Hepatocyte (in vitro differentiated cells): Measurements from ENCODE around the gene CCL28.

Source experiments
- EZH2 ChIP-seq: fragments of 200-600 bp; sonication (generic); IDR thresholded peaks from 2 replicates; pipeline ENCODE4 v1.6.1; 2016; ENCODE audit warnings: antibody characterized with exemption, mild to moderate bottlenecking, borderline replicate concordance
- EZH2phosphoT487 ChIP-seq: fragments of 200-600 bp; sonication (generic); IDR thresholded peaks from one replicate; pipeline ENCODE4 v1.6.1; 2018; ENCODE audit warnings: antibody characterized with exemption, mild to moderate bottlenecking, low read depth, moderate library complexity; ENCODE audit not compliant: unreplicated experiment, severe bottlenecking
- TF ChIP-seq, protein P1 (sequence below): fragments of 200-600 bp; sonication (generic); IDR thresholded peaks from 2 replicates; pipeline ENCODE4 v1.5.1; 2016; ENCODE audit warnings: antibody characterized with exemption, mild to moderate bottlenecking; ENCODE audit not compliant: poor library complexity

DNA sequence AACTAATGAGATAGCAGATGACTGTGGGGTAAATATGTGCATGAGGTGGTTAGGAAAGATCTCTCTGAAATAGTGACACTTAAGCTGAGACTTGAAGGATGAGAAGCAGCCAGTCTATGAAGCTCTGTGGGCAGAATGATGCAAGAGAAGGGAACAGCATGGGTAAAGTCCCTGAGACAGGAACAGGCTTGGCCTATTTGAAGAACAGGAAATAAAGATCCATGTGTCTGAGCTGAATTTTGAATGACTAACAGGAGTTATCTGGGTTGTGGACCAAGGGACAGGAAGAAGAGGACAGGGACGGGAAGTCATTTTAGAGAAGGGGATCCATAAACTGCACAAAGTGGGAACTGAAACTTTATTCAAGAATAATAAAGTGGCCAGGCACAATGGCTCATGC is 73.3 kb downstream of the CCL28 start:
- TF ChIP-seq, protein P1, sequence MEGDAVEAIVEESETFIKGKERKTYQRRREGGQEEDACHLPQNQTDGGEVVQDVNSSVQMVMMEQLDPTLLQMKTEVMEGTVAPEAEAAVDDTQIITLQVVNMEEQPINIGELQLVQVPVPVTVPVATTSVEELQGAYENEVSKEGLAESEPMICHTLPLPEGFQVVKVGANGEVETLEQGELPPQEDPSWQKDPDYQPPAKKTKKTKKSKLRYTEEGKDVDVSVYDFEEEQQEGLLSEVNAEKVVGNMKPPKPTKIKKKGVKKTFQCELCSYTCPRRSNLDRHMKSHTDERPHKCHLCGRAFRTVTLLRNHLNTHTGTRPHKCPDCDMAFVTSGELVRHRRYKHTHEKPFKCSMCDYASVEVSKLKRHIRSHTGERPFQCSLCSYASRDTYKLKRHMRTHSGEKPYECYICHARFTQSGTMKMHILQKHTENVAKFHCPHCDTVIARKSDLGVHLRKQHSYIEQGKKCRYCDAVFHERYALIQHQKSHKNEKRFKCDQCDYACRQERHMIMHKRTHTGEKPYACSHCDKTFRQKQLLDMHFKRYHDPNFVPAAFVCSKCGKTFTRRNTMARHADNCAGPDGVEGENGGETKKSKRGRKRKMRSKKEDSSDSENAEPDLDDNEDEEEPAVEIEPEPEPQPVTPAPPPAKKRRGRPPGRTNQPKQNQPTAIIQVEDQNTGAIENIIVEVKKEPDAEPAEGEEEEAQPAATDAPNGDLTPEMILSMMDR, result no peak
- TF ChIP-seq EZH2phosphoT487 (no peak), EZH2 (no peak)
